GM21737 (cell line): ENCODE data around the gene PTPN18.
"Not testable (repeated sequence)": the region's sequence is repeated elsewhere in the genome, so short reads cannot be mapped to it uniquely, and the experiment has no call there.

Experiments
- ATAC-seq: cut with Tn5 transposase; IDR thresholded peaks from one replicate; pipeline ENCODE4 v1.9.1; 2021; ENCODE audit warnings: mild to moderate bottlenecking, moderate library complexity; ENCODE audit not compliant: unreplicated experiment

The PTPN18 gene

DNA sequence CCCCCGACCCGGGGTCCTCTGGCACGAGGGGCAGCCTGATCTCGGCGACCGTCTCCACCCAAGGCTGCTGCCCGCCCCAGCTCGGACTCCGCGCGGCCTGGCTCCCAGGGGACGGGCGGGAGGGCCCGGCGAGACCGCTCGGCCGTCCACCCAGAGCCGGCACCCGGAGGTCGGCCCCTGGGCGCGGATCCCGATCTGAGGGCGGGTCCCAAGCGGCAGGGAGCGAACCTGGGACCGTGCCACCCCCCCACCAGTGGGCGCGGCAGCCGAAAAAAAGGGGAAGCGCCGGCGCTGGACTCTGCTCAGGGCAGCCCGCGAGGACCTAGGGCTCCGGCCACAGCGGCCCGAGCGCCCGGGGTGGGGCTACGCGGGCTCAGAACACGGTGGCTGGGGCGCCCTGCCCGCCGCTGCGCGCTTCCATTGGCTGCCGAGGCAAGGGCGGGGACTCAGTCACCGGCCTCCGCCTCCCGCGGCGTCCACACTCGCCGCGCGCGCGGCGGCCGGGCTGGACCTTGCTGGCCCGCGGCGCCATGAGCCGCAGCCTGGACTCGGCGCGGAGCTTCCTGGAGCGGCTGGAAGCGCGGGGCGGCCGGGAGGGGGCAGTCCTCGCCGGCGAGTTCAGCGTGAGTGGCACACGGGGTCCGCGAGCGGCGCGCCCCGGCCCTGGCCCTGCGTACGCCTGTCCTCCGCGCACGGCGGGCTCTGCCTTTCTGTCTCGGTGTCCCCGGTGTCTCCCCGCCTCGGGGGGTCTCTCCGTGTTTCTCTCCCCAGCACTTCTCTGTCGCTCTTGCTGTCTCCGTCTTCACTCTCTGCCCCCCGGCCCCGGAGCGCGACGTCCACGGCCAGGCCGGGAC is at the start of gene PTPN18:
Gene PTPN18, plus strand, starts transcription at position 479 of the 854 bp plus-strand sequence. Its CDS starts 52 bp downstream, at position 531.
- peak; percentile 79 for ATAC-seq

GRCh38 chr2:130307850-130308249 is 48.0 kb upstream of the PTPN18 start:
- ATAC-seq, result no peak

GRCh38 chr2:130310881-130311280 is 45.0 kb upstream of the PTPN18 start:
- ATAC-seq, result no peak

DNA sequence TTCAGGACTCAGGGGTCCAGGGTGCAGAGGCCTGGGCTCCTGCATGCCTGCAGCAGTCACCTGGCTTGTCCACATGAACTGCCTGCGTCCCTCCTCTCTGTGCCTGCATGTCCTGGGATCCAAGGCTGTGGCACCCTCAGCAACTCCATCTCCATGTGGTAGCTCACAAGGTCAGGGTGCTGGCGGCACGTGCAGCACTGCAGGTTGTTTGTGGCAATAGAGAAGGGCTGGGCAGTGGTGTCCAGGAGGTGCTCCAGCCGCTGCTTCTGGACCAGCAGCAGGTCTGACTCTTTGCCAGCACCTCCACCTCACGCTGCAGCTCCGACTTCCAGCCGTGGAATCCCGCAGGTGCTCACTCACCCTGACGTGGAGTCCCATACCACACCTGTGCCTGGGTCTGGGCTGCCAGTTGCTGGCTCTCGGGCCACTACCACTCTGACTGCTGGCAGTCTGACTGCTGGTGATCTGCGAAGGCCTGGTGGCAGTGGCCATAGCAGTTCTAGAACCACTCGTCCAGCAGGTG is 42.0 kb upstream of the PTPN18 start:
- ATAC-seq, result no peak

- no peak for ATAC-seq
Measured at GRCh38 chr2:130314377-130314776, 41.5 kb upstream of the PTPN18 start.

- ATAC-seq, result no peak
Measured at GRCh38 chr2:130316596-130316995, 39.3 kb upstream of the PTPN18 start.

DNA sequence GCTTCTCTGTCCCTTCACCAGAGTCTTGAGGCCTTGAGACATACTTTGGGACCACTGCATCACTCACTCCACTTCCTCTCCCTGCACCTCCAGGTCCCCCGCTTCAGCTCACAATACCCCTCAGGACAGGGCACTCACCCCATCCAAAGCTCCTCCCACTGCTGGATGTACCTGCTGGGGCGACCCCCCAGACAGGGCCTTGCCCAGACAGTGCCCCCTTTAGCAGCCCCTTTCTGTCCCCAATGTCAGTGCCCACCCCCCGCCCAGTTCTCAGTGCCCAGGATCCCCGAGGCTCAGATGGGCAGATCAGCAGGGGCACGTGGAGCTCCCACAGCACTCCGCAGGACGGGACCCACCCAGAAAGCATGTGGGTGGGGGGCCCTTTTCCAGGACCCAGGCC is 37.0 kb upstream of the PTPN18 start:
- ATAC-seq, result no peak

- no peak for ATAC-seq
Measured at GRCh38 chr2:130319536-130319935, 36.3 kb upstream of the PTPN18 start.

GRCh38 chr2:130327703-130328527 is 27.9 kb upstream of the PTPN18 start:
- ATAC-seq, result no peak

DNA sequence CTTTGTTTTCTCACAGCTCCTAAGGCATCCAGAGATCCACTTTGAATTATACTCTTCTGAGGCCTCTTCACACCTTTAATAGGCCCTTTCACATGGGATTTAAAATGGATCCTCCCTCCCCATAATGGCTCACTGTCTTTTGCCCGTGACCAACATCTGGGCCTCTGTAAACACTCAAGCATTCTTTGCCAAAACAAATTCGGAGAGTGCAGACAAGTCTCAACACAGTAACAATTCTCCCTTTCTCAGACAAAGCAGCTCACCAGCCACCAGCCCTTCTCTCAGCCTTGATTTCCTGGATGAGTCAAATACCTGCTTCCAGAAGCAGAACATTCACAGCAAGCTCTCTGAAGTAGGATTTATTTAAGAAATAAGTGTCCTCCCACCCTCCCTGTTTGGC is 27.1 kb upstream of the PTPN18 start:
- no peak for ATAC-seq

DNA sequence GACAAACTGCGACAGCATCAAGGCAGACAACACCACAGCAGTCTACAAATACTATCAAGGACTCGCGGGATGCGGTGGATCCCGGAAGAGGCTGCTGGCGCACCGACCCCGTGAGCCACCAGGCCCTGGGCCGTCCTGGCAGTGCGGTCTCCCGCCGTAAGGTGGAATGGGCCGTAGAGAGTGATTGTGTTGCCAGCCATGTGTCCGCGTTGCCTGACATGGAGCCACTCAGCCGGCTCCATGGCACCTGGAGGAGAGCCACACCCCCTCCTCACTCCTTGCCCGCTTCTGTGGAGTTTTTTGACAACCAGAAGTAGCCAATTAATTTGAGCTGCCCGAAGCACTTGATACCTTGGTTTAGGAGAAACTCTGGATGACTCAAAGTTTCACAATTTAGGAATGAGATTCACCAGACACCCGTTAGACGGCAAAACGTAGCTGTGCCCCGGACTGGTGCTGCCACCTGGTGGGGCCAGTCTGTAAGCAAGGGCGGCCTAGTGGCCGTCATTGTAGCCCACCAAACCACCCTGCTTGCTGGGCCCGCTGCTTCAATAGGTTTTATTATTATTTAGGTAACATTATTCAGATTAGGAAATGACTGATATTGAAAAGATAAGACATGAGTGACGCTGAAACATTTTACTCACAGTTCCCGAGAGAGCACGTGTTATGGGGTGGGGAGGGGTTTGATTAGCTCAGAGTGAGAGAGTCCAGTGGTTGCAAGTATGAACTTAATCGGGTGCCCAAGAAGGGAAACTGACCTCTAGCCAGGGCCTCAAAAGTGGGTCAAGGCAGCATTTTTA is 23.4 kb upstream of the PTPN18 start:
- peak; percentile 70 for ATAC-seq

- ATAC-seq, result not testable (repeated sequence)
Measured at GRCh38 chr2:130333253-130333652, 22.6 kb upstream of the PTPN18 start.

DNA sequence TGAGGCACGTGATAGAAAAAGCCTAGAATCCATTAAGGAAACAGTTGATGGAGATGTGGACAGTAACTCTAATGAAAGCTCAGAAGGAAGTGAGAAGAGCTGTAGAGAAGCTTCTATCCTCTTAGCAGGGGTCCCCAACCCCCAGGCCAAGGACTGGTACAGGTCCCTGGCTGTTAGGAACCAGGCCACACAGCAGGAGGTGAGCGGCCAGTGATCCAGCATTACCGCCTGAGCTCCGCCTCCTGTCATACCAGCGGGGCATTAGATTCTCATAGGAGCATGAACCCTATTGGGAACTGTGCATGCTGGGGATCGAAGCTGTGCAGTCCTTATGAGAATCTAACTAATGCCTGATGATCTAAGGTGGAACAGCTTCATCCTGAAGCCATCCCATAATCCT is 21.8 kb upstream of the PTPN18 start:
- ATAC-seq, result no peak

- no peak for ATAC-seq
Measured at GRCh38 chr2:130335226-130335625, 20.6 kb upstream of the PTPN18 start.

- no peak for ATAC-seq
Measured at GRCh38 chr2:130336150-130336876, 19.5 kb upstream of the PTPN18 start.

- no peak for ATAC-seq
Measured at GRCh38 chr2:130336877-130337734, 18.8 kb upstream of the PTPN18 start.

DNA sequence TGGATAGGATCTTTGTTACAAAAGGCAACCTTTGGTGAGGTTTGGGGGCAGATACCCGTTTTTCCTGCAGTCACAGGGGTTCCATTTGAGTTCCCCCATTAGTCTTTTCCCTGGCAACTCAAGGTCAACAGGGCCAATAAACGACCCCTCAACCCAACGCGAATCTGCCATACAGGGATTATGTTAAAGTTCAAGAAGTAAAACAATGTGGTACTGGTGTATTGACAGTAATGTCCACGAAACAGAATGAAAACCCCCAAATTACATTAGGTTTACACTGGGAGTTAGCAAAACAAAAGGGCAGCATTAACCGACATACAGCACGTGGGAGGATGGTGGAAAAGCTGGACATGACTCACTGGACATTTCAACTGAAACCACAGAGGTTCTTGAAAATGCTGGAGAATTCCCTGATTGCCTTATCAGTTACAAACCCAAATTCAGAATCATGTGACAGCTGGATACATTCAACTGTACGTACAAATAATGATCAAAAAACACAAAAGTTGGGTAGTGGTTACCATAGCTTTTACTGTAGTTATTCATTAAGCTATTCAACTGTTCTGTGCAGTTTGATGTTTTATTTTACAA is 18.0 kb upstream of the PTPN18 start:
- no peak for ATAC-seq

- ATAC-seq, result no peak
Measured at GRCh38 chr2:130338793-130339345, 17.0 kb upstream of the PTPN18 start.
